ENCODE data around the gene C4orf33. TPM values are rescaled to one million over a fixed set of nuclear protein-coding genes. Genes with fewer than 3 reads are reported as not detected.

Gene C4orf33
- total RNA-seq, 3 donors from 2014 or later = 14.2 to 42.2 (median 23.7) TPM

GRCh38 chr4:129144755-129145206 lies 48.8 kb downstream of the C4orf33 start:
- ATAC-seq = no peak
- no peaks in the 10 kb centered on the region for H3K36me3 ChIP-seq (ENCODE audit: low read depth)
- H3K9me3 ChIP-seq = no peaks in the 10 kb centered on the region

GRCh38 chr4:129145222-129145730 lies 49.3 kb downstream of the C4orf33 start:
- ATAC-seq (no peak), DNase-seq (no peak)
- Histone ChIP-seq H3K4me1 (ENCODE audit: low read depth) (no peaks in the 10 kb centered on the region), H3K9me3 (no peaks in the 10 kb centered on the region), H3K36me3 (ENCODE audit: low read depth) (no peaks in the 10 kb centered on the region), H3K4me3 (no peak overlapping the region)
- TF ChIP-seq CTCF (IDR thresholded peaks at IDR 0.05) = no peak
- intact Hi-C loops (cut with DNase I, micrococcal nuclease) = no loop called here

More at GRCh38 chr4:129144755-129145206, 48.8 kb downstream of the C4orf33 start:
- intact Hi-C loops (cut with DNase I, micrococcal nuclease) = no loop called here
- H3K4me1 ChIP-seq (ENCODE audit: low read depth) = no peaks in the 10 kb centered on the region
- DNase-seq = no peak
- TF ChIP-seq CTCF (IDR thresholded peaks at IDR 0.05) = no peak
- no peak overlapping the region for H3K4me3 ChIP-seq

- Histone ChIP-seq H3K9me3 (no peaks in the 10 kb centered on the region), H3K4me3 (no peak overlapping the region), H3K36me3 (ENCODE audit: low read depth) (no peaks in the 10 kb centered on the region), H3K4me1 (ENCODE audit: low read depth) (no peaks in the 10 kb centered on the region)
- DNase-seq (no peak), ATAC-seq (no peak)
- intact Hi-C loops (cut with DNase I, micrococcal nuclease) = no loop called here
- no peak for TF ChIP-seq CTCF (IDR thresholded peaks at IDR 0.05)
Measured at GRCh38 chr4:129146639-129147038, 50.7 kb downstream of the C4orf33 start.

- no peak for ATAC-seq
- TF ChIP-seq CTCF (IDR thresholded peaks at IDR 0.05) = no peak
- no peaks in the 10 kb centered on the region for H3K9me3 ChIP-seq
- H3K4me1 ChIP-seq (ENCODE audit: low read depth) = no peaks in the 10 kb centered on the region
- DNase-seq = no peak
- no peak overlapping the region for H3K4me3 ChIP-seq
- intact Hi-C loops (cut with DNase I, micrococcal nuclease) = no loop called here
- H3K36me3 ChIP-seq (ENCODE audit: low read depth) = no peaks in the 10 kb centered on the region
Measured at GRCh38 chr4:129148892-129149291, 52.9 kb downstream of the C4orf33 start.

- ATAC-seq = no peak
- no peak for DNase-seq
- Histone ChIP-seq H3K36me3 (ENCODE audit: low read depth) (no peaks in the 10 kb centered on the region), H3K4me3 (no peak overlapping the region), H3K4me1 (ENCODE audit: low read depth) (no peaks in the 10 kb centered on the region), H3K9me3 (no peaks in the 10 kb centered on the region)
- intact Hi-C loops (cut with DNase I, micrococcal nuclease) = no loop called here
- no peak for TF ChIP-seq CTCF (IDR thresholded peaks at IDR 0.05)
Measured at GRCh38 chr4:129149906-129150305, 54.0 kb downstream of the C4orf33 start.

- no peak for ATAC-seq
- Histone ChIP-seq H3K4me3 (no peak overlapping the region), H3K9me3 (no peaks in the 10 kb centered on the region), H3K4me1 (ENCODE audit: low read depth) (no peaks in the 10 kb centered on the region), H3K36me3 (ENCODE audit: low read depth) (no peaks in the 10 kb centered on the region)
- intact Hi-C loops (cut with DNase I, micrococcal nuclease) = no loop called here
- DNase-seq = no peak
- TF ChIP-seq CTCF (IDR thresholded peaks at IDR 0.05) = no peak
Measured at GRCh38 chr4:129152350-129152749, 56.4 kb downstream of the C4orf33 start.
